ENCODE measurements around the gene C6orf47. TPM values are rescaled to one million over a fixed set of nuclear protein-coding genes. Genes with fewer than 3 reads are reported as not detected.
A peak's percentile ranks its signal among the peaks of the same experiment; 100 is the strongest.

C6orf47 gene
- total RNA-seq, 1 donor from 2014 or later: 16.5 TPM

GRCh38 chr6:31664790-31665500, 4.4 kb upstream of the C6orf47 start, which contains the start of gene GPANK1:
GPANK1 (minus strand) TSS chr6:31664997; CDS start chr6:31664478, 519 bp downstream.
- intact Hi-C loops (cut with DNase I): no loop called here
- ATAC-seq (ENCODE audit: poor library complexity) (peak; percentile 77), DNase-seq (peak; percentile 95)

- DNase-seq (no peak), ATAC-seq (ENCODE audit: poor library complexity) (no peak)
- intact Hi-C loops (cut with DNase I): no loop called here
Observed at GRCh38 chr6:31663961-31664789, 3.6 kb upstream of the C6orf47 start.

DNA sequence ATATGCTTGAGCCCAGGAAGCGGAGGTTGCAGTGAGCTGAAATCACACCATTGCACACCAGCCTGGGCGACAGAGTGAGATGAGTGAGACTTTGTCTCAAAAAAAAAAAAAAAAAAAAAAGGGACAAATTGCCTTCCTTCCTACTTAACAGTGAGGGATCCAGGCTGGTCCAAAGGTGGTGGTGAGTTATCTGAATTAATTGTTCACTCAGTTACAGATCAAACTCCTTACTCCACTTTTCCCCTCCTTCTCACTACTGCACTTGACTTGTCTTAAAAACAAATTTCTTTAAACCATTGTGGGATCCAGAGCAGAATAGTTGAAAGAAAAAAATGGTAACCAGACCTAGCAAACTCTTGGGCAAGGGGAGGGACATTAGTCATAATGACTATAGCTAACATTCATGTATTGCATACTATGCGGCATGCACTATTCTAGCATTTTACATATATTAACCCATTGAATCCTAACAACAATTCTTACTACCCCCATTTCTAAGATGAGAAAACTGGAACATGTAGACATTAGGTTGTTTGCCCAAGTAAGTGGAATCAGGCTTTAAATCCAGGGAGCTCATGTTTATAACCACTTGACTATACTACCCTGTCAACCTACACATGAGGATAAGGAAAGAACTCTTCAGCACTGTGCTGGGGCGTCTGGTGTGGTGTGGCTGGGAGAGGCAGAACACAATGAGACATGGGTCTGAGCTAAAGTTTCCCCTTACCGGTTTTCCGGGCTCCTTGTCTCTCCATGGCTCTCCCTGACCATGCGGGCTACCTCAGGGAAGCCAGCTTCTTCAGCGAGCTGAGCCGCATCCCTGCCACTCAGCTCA, 2.8 kb upstream of the C6orf47 start:
- DNase-seq (no peak), ATAC-seq (ENCODE audit: poor library complexity) (no peak)
- intact Hi-C loops (cut with DNase I): no loop called here

DNA sequence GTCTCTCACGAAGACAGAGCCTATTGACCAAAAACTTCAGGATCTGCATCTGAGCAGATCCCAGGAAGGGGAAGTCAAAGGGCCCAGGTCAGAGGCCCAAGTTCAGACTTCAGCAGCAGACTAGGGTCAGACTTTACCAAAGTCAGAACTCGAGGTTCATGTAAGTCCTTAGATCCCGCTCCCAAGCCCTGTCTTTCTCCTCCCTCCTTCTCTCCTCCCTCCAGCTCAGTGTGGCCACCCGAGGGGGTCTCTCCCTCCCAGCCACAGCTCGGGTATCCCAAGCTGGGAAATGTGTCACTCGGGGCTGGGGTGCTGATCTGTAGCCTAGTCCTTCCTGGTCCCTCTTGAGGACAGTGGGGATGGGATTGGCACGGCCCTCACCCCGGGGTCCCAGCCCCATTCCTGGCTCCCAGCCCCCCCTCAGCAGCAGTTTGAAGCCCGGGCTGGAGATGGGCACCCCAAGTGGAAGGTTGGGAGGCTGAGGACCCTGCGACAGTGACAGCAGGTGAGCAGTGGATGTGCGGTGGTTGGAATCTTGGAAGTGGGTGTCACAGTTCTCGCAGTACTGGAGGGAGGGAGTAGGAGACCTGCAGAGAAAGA, 1.6 kb upstream of the C6orf47 start:
- ATAC-seq (ENCODE audit: poor library complexity) (no peak), DNase-seq (no peak)
- intact Hi-C loops (cut with DNase I): no loop called here

DNA sequence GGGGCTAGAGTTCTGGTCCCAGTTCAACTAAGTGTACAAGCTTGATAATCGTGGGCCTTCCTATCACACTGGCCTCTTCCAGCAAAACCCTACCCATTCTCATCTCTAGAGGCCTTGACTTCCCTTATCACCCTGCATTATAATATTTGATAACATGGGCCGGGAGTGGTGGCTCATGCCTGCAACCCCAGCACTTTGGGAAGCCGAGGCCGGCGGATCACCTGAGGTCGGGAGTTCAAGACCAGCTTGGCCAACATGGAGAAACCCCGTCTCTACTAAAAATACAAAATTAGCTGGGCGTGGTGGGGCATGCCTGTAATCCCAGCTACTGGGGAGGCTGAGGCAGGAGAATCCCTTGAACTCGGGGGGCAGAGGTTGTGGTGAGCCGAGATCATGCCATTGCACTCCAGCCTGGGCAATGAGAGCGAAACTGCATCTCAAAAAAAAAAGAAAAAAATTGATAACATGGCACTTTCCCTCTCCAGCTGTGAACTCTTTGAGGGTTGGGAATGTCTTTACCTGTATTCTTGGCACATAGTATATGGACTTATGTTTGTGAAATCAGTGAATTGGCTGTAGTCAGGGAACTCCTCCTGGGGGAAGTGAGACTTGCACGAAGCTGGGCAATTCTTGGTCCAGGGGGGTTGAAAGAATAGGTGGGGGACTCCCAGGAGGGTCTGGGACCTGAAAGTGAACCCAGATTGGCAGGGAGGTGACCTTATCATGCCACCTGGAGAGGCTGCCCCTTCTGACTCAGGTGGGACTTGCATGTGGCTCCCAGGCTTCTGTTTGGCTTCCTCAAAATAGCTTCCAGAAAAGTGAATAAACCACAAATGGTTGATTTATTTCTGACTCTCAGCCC, 915 bp upstream of the C6orf47 start:
- DNase-seq (no peak), ATAC-seq (ENCODE audit: poor library complexity) (no peak)
- intact Hi-C loops (cut with DNase I): no loop called here

DNA sequence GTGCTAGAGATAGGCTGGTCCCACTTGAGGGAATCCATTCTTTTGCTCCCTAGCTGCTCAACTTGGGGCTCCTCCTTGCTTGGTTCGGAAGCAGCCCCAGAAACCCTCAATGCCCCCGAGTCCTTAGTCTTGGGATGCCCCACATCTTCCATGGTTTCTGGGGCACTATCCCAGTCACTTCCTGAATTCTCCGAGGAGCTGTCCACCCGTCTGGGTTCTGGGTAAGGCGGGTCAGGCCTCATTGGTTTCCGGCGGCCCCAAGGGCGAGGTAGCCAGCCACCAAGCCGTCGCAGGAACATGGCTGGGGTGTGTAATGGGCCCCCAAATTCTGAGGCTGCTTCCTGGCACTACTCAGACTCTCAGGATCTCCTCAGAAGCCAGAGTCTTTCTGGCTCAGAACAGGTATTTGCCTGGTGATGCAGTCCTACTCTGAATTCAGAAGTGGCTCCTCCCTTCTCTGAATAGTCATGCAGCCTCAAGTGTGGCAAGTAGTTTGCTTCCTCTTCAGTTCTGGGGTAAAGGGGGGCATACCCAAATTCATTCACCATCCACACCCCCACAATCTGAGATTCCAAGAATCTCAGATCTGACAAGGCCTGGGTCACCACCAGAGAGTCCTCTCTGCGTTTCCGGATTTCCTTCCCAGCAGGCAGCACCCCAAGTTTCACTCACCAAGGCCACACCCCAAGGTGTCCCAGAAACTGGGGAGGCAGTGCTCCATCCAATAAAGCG, 763 bp downstream of the C6orf47 start:
- DNase-seq: no peak
- intact Hi-C loops (cut with DNase I): no loop called here
- ATAC-seq (ENCODE audit: poor library complexity): peak; percentile 2

DNA sequence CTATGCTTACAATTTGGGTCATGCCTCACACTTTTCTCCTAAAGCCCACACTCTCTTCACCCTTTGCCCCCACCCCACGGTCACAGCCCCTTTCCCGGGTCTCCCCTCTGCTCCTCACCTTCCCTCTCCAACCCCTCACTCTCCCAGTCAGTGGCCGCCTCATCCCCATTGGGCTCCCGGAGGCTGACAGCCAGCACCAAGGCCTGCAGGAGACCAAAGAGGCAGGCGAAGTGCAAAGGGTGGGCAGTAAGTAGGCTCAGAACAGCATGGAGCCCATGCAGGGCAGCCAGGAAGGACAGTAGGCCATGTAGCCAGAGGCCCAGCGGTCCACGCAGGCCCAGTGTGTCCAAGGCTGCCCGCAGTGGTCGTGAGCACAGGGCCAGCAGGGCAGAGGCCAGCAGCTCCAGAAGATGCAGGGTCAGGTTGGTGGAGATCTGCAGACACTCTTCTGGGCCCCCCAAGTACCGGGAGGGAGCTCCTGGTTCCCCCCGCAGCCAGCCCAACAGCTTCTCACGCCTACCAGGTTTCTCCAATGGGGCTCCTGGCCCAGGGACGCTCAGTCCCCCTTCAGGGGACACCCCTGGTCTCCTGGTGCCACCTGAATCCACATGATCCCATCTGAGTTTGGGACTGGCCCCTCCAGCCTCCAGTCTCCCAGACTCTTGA, 1.5 kb downstream of the C6orf47 start:
- DNase-seq (no peak), ATAC-seq (ENCODE audit: poor library complexity) (no peak)
- intact Hi-C loops (cut with DNase I): no loop called here

DNA sequence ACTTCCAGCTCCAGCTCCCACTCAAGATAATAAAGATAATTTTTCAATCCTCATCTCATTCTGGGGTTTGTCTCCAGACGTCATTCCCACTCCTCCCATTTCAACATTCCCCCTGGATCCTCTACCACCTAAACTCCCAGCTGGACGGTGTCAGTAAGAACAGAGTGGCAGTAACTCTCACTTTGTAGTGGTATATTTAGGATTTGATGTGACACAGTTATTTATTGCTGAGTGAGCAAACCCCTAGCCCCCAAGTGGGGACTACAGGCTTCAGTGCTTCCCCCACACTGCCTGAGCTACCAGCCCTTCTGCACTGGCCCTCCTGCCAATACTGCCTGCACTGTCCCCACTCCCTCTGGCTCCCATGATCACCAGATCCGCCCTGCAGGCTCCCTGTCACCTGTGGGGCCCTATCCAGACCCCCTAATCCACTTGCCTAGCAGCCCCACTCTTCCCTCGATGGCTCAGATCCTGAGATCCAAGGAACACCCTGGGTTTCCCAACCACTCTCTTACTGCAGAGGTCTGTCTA, 2.4 kb downstream of the C6orf47 start:
- DNase-seq: no peak
- no peak for ATAC-seq (ENCODE audit: poor library complexity)
- intact Hi-C loops (cut with DNase I): no loop called here

- no peak for ATAC-seq (ENCODE audit: poor library complexity)
- intact Hi-C loops (cut with DNase I): no loop called here
- no peak for DNase-seq
Observed at GRCh38 chr6:31657406-31658157, 3.0 kb downstream of the C6orf47 start.

DNA sequence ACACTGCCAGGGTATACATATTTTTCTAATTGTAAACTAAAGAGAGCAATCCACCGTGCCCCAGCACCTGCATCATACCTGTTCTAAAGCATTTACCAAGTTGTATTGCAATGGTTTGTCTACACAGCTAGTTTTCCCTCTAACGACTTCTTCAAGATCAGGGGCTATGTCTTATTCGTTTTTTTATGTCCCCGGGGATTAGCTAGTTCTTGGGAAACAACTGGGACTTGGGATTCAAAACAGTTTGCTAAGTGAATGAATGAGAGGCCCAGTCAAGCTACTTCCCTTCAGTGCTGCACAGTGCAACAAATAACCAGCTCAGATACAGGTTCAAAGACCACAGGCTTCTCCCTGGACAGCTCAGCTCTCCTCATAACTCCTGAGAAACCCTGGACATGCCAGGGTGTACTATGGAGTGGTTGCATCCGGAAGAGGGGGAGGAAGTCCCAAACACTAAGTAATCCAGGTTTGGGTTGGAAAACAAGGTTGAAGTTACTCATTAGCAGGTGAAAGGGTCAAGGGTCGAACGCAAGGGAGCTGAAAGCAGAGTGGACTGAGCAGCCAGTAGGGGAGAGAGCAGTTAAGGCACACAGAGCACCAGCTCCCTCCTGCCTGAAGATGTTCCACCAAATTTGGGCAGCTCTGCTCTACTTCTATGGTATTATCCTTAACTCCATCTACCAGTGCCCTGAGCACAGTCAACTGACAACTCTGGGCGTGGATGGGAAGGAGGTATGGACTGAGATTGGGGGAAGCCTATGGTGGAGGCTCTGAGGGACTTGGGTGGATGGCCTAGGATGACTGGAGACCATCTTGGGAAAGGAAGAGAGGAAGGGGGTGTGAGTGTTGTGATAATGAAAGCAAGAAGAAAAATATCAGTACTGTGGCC, 5.0 kb downstream of the C6orf47 start, which contains the start of gene APOM:
TSS of gene APOM (plus strand) at position 546 of the 889 bp plus-strand sequence. CDS start at position 619, 73 bp downstream.
- DNase-seq (no peak), ATAC-seq (ENCODE audit: poor library complexity) (no peak)
- intact Hi-C loops (cut with DNase I): no loop called here

- intact Hi-C loops (cut with DNase I): no loop called here
- no peak for DNase-seq
- no peak for ATAC-seq (ENCODE audit: poor library complexity)
Observed at GRCh38 chr6:31654574-31655348, 5.8 kb downstream of the C6orf47 start.

- intact Hi-C loops (cut with DNase I): no loop called here
- DNase-seq: peak; percentile 88
- peak; percentile 84 for ATAC-seq (ENCODE audit: poor library complexity)
Observed at GRCh38 chr6:31652925-31653724, 7.5 kb downstream of the C6orf47 start.

- DNase-seq (no peak), ATAC-seq (ENCODE audit: poor library complexity) (peak; percentile 71)
- intact Hi-C loops (cut with DNase I): no loop called here
Observed at GRCh38 chr6:31651602-31652191, 8.9 kb downstream of the C6orf47 start.
